H1 (cell line): Measurements from ENCODE around the gene P2RY8. TPM values are rescaled to one million over a fixed set of nuclear protein-coding genes. Genes with fewer than 3 reads are reported as not detected.

Experiments
- CREB1 ChIP-seq: IDR thresholded peaks from 2 replicates; pipeline ENCODE4 v1.6.1; 2012; ENCODE audit warnings: inconsistent platforms
- NANOG ChIP-seq: IDR thresholded peaks from 2 replicates; pipeline ENCODE4 v1.6.1; 2011; ENCODE audit warnings: low read length, low read depth, mild to moderate bottlenecking, inconsistent platforms; ENCODE audit not compliant: insufficient read depth, poor library complexity, severe bottlenecking
- NRF1 ChIP-seq: IDR thresholded peaks from 2 replicates; pipeline ENCODE4 v1.6.1; 2011; ENCODE audit warnings: mild to moderate bottlenecking, low read depth, low read length, improper control_type of control experiment
- RBBP5 ChIP-seq: IDR thresholded peaks from 2 replicates; pipeline ENCODE4 v1.7.1; 2012; ENCODE audit warnings: low read depth, mild to moderate bottlenecking, inconsistent platforms, low read length, moderate library complexity, borderline replicate concordance
- polyA plus RNA-seq, 7 experiments: library from polyadenylated mRNA; depleted of rRNA in 3 of 7; stranded (reverse) in 5 of 7; unstranded in 2 of 7; fragments of >200 nt in 5 of 7; fragments of 200-250 nt in 2 of 7; gene quantifications; 1 replicate in 5 of 7; 2 replicates in 1 of 7; 4 replicates in 1 of 7; pipeline versions ENCODE4 v1.2.1 to v1.2.3, GENCODE V29; 2011 to 2013; ENCODE audit warnings: missing spikeins in 2 of 7, mixed read lengths in 2 of 7
- total RNA-seq: library from RNA; stranded (reverse); fragmentation: NEBNext Ultra II Directional; extraction: Animal tissue kit (Norgen Biotek cat#: 25700); gene quantifications from 2 replicates; pipeline ENCODE4 v1.2.1, GENCODE V29; 2021
- TF ChIP-seq, protein P1 (sequence below): IDR thresholded peaks from 2 replicates; pipeline ENCODE4 v1.6.1; 2012; ENCODE audit warnings: low read length, inconsistent platforms
- TF ChIP-seq, protein P2 (sequence below): IDR thresholded peaks from 2 replicates; pipeline ENCODE4 v1.6.1; 2011; ENCODE audit warnings: low read length, improper control_type of control experiment

Gene P2RY8
- total and polyA plus RNA-seq, 2 of the 8 experiments (the other 6 are each of a cell fraction or from before 2014, with no cell fraction given), result 0.09 to 0.15 TPM

DNA sequence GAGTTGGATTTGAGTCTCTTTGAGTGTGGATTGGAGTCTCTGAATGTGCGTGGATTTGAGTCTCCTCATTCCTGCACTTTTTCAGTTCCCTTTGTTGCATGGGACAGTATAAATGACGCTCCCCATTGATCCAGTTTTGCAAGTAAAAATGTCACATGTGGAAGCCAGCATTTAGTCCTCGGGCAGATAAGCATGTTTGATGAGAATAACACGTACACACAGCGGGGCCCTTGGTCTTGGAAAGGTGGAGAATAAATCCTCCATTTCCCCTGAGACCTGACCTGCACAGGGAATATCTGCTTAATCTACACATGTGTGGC, 8.1 kb downstream of the P2RY8 start (continued):
- no peak for TF ChIP-seq CREB1
- TF ChIP-seq, protein P1, sequence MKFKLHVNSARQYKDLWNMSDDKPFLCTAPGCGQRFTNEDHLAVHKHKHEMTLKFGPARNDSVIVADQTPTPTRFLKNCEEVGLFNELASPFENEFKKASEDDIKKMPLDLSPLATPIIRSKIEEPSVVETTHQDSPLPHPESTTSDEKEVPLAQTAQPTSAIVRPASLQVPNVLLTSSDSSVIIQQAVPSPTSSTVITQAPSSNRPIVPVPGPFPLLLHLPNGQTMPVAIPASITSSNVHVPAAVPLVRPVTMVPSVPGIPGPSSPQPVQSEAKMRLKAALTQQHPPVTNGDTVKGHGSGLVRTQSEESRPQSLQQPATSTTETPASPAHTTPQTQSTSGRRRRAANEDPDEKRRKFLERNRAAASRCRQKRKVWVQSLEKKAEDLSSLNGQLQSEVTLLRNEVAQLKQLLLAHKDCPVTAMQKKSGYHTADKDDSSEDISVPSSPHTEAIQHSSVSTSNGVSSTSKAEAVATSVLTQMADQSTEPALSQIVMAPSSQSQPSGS, result no peak
- no peak for TF ChIP-seq NANOG
- TF ChIP-seq, protein P2, sequence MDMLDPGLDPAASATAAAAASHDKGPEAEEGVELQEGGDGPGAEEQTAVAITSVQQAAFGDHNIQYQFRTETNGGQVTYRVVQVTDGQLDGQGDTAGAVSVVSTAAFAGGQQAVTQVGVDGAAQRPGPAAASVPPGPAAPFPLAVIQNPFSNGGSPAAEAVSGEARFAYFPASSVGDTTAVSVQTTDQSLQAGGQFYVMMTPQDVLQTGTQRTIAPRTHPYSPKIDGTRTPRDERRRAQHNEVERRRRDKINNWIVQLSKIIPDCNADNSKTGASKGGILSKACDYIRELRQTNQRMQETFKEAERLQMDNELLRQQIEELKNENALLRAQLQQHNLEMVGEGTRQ, result no peak
- no peak for TF ChIP-seq RBBP5
- no peak for TF ChIP-seq NRF1
